ENCODE results near the gene SFXN3.
"Not testable (repeated sequence)": the region's sequence is repeated elsewhere in the genome, so short reads cannot be mapped to it uniquely, and the experiment has no call there.

The SFXN3 gene

DNA sequence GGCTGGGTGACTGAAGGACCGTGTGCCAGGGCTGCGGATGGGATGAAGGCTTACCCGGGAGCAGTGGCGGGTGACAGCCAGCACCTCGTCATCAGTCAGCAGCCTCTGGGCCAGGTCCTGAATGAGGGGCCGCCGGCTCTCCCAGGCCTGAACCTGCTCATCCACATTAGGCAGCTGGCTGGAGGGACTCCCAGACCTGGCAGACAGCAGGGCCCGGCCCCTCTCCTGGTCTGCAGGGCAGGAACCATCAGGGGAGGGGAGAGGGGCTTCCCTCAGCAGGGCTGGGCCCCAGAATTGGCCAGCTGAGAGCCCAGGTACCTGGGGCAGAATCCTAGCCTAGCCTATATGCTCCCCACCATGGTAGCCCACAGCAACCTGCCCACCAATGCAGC lies 15.5 kb upstream of the SFXN3 start:
- DNase-seq (ENCODE audit: low spot score): no peak

GRCh38 chr10:101016814-101017213 lies 14.2 kb upstream of the SFXN3 start:
- no peak for DNase-seq (ENCODE audit: low spot score)

GRCh38 chr10:101018118-101018599 lies 12.9 kb upstream of the SFXN3 start:
- DNase-seq (ENCODE audit: low spot score): no peak

DNA sequence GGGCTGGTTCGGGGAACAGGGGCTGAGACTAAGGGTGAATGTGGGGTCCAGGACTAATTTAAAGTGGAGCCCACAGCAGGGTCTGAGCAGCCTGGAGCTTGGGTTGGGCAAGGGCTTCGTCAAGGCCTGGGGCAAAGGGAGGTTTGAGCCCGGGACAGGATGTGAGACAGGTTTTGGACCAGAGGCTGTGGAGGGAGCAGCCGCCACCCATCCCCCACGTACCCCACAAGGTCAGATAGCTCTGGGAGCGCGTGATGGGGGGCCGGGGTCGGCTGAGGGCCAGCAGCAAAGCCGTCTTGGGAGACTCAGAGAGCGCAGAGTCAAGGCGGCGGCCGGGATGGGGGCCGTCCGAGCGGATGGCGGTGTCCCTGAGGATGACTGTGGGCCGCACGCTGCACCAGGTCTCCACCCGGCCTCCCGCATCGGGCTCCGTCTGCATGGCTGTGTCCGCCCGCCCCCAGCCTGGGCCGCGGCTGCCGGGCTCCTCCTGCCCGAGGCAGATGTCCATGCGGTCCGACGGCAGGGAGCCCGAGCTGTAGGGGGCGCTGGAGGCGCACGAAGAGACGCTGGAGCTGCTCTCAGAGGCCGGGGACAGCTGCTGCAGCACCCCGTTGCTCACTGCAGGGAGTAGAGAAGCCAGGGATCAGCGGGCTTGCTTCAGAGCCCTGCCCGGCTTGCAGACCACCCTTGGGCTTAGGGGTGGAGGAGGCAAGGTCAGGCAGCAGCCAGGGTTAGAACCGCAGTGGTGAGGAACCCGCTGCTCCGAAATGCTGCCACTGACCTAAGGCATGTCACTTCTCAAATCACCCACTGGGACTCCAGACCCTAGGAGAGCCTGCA lies 12.2 kb upstream of the SFXN3 start:
- peak; percentile 72 for DNase-seq (ENCODE audit: low spot score)

DNA sequence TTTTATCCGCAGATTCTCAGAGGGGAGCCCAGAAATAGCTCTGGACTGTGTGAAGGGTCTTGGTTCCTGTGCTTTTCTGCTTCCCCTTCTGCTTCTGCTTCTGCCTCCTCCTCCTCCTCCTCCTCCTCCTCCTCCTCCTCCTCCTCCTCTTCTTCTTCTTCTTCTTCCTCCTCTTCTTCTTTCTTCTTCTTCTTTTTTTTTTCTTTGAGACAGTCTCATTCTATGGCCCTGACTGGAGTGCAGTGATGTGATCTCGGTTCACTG lies 11.7 kb upstream of the SFXN3 start:
- DNase-seq (ENCODE audit: low spot score): no peak

DNA sequence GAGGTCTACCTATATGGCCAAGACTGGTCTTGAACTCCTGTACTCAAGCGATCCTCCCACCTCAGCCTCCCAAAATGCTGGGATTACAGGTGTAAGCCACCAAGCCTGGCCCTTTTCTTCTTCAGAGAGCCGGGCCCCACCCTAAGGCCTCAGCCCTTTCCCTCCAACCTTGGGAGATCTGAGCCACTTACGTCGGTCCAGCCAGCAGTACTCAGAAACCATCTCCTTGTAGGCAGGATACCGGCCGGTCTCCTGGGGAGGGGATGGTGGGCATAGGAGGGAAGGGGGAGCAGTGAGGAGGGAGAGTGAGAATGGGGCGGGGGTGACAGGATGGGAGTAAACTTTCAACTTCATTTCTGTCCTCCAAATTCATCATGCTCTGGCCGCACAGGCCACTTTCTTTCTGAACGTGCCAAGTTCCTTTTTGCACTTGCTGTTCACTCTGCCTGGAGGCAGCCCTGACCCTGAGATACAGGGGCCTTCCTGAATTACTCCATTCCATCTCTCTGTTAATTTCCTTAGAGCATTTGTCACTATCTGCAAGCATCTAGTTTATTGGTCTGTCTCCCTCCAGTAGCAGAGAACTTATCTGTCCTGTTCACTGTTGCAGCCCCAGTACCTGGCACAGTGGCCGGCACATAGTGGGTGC lies 10.5 kb upstream of the SFXN3 start:
- DNase-seq (ENCODE audit: low spot score): no peak

DNA sequence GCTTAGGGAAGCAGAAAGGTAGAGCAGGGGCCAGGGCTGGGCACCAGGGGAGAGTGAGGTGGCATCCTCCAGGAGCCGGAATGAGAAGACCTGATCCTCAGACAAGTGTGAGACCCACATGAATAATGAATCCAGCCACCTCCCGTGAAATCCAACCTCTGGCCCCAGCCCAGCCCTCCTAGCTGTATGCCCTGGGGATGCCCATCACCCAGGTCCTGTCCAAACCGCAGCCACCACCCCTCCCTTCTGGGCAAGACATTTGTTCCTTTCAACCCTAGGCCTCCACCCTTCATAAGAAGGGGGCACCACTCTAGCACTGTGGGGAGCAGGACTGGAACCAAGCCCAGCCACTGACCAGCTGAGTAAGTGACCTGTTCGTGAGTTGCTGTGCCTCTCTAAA lies 9.8 kb upstream of the SFXN3 start:
- DNase-seq (ENCODE audit: low spot score): no peak

DNA sequence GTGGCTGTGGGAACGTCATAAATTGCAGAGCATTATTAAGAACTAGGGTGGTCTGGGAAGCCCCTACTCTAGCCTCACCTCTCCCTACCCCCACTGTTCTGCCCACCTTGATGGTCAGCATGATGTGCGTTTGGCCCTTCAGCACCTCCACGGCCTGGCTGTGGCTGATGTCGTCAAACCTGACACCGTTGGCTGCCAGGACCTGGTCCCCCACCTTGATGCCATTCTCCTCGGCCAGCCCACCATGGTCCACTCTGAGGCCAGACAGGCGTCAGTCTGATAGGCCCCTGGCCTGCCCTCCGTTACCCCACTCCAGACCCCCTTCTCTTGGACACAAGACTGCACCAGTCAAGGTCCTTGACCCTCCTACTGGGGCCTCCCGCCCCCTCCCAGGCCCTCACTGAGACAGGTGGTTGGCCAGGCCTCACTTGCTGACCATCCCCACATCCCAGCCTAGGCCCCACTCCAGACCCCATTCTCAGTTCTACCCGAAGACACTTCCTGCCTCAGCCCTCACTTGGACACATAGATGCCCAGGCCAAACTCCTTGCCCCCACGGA lies 9.3 kb upstream of the SFXN3 start:
- no peak for DNase-seq (ENCODE audit: low spot score)

DNA sequence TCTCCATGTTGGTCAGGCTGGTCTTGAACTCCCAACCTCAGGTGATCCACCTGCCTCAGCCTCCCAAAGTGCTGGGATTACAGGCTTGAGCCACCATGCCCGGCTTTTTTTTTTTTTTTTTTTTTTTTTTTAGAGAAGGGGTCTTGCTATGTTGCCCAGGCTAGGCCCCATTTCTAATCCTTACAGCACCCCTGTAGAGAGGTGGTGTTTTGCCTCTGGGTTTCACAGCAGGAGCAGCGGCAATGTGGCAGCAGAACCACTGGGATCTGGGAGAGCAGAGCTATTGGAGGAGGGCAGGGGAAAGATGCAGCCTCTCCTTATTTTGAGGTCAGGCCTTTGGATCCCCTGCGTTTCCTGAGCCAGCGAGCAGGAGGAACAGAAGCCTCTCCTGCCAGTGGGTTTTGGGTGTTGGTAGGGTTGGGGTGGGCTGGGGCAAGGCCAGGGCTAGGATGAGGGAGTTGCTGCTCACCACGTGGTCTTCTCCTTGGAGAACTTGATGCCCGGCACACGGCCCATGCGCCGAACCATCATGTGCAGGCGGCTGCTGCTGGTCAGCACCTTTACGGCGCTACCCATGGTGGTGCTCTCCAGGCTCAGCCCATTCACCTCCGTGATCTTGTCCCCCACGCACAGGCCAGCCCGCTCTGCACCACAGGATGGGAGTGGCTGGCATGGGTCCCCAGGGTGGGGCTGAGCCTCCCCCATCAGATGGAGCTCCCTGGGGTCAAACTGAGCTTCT lies 7.9 kb upstream of the SFXN3 start:
- no peak for DNase-seq (ENCODE audit: low spot score)

- DNase-seq (ENCODE audit: low spot score): no peak
These were observed 3.8 kb upstream of the SFXN3 start for GRCh38 chr10:101027106-101027720.

GRCh38 chr10:101028446-101029337 lies 2.3 kb upstream of the SFXN3 start:
- DNase-seq (ENCODE audit: low spot score): no peak

- DNase-seq (ENCODE audit: low spot score): no peak
These were observed 1.3 kb upstream of the SFXN3 start for GRCh38 chr10:101029520-101030295.

GRCh38 chr10:101030496-101031127 lies 422 bp upstream of the SFXN3 start:
- no peak for DNase-seq (ENCODE audit: low spot score)

- peak; percentile 71 for DNase-seq (ENCODE audit: low spot score)
These were observed 982 bp downstream of the SFXN3 start for GRCh38 chr10:101031796-101032636.

DNA sequence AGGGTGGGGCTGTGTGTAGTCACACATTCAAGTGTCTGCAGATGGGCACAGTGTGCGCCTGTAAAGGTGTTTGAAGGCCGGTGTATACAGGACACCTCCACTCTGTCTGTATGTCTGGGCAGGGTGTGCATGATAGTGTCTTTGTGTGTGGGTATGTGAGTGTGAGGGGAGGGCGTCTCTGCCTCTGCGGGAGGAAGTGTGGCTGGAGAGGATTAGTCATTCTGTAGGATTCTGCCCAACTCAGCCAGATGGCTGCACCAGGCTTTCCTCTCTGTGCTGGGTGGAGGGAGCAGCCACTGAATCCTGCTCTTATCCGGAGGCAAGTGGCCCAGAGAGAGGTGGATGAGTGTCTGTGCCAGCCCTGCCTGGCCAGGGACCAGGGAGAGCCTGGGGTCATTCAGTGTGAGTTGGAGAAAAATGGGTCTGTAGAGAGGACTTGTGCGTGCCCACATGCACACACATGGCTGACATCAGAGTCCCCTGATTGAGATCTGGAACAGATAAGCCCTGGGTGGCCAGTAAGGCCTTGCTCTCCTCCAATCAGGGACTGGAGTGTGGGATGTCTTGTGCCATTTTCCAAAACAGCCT lies 1.7 kb downstream of the SFXN3 start:
- DNase-seq (ENCODE audit: low spot score): peak; percentile 66

DNA sequence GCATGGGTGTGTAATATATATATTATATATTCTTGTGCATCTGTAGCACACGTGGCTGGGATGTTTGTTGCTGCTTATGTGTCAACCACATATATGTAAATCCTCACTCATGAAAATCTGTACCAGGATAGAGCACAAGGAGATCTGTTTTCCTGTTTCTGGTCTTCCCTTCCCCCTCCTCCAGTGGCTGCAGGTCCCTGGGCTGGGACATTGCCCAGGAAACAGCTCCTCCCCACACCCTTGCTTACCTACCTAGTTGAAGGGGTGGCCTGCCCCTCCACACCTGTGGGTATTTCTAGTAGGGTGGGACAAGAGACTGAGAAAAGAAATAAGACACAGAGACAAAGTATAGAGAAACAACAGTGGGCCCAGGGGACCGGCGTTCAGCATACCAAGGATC lies 2.2 kb downstream of the SFXN3 start:
- DNase-seq (ENCODE audit: low spot score): no peak

GRCh38 chr10:101034404-101034803 lies 3.4 kb downstream of the SFXN3 start:
- not testable (repeated sequence) for DNase-seq (ENCODE audit: low spot score)

DNA sequence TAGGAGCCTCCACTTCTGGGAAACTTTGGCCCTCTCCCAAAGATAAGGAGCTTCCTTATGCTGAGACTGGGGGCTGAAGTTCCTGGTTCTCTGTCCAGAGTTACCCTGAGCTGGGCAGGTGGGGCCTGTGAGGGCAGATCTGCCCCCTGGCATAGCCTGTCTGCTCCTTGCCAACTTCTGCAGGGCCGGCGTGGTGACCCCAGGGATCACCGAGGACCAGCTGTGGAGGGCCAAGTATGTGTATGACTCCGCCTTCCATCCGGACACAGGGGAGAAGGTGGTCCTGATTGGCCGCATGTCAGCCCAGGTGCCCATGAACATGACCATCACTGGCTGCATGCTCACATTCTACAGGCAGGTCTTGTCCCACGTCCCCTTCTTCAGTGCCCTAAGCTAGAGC lies 4.3 kb downstream of the SFXN3 start:
- DNase-seq (ENCODE audit: low spot score): no peak

All from CD4-positive, alpha-beta T cell treated with Interleukin-15 for 4 hours (primary cell).